KMS-11 (cell line): Measurements from ENCODE around the gene FRMD4A.
"Not testable (repeated sequence)": the region's sequence is repeated elsewhere in the genome, so short reads cannot be mapped to it uniquely, and the experiment has no call there.

Source experiments
- H2AFZ ChIP-seq: fragments of 200-600 bp; sonication (generic); 2 replicates; pipeline ENCODE4 v1.6.1; 2016; ENCODE audit warnings: antibody characterized with exemption, mixed run types, low read depth
- H3K27ac ChIP-seq: fragments of 200-600 bp; sonication (generic); 2 replicates; pipeline ENCODE4 v1.6.1; 2016; ENCODE audit warnings: mild to moderate bottlenecking, mixed run types
- H3K27me3 ChIP-seq: fragments of 200-600 bp; sonication (generic); 2 replicates; pipeline ENCODE4 v1.6.1; 2017; ENCODE audit warnings: mild to moderate bottlenecking, low read depth, mixed run types, moderate library complexity; ENCODE audit not compliant: insufficient read depth
- H3K36me3 ChIP-seq: fragments of 200-600 bp; sonication (generic); 2 replicates; pipeline ENCODE4 v1.6.1; 2017; ENCODE audit warnings: mild to moderate bottlenecking, mixed run types; ENCODE audit not compliant: insufficient read depth
- H3K4me1 ChIP-seq: fragments of 200-600 bp; sonication (generic); 2 replicates; pipeline ENCODE4 v1.6.1; 2016; ENCODE audit warnings: mild to moderate bottlenecking, low read depth, mixed run types; ENCODE audit not compliant: poor library complexity, severe bottlenecking
- H3K4me2 ChIP-seq: fragments of 200-600 bp; sonication (generic); 2 replicates; pipeline ENCODE4 v1.7.0; 2016; ENCODE audit warnings: mild to moderate bottlenecking, mixed run types
- H3K4me3 ChIP-seq: fragments of 200-600 bp; sonication (generic); IDR thresholded peaks from 2 replicates; pipeline ENCODE4 v1.6.1; 2017; ENCODE audit warnings: low read depth, low read length, mixed read lengths; ENCODE audit not compliant: insufficient read depth
- H3K79me2 ChIP-seq: fragments of 200-600 bp; sonication (generic); 2 replicates; pipeline ENCODE4 v1.6.1; 2016; ENCODE audit warnings: low read depth, mixed run types; ENCODE audit not compliant: insufficient read depth
- H3K9ac ChIP-seq: fragments of 200-600 bp; sonication (generic); 2 replicates; pipeline ENCODE4 v1.6.1; 2016; ENCODE audit warnings: mild to moderate bottlenecking, mixed run types
- H4K20me1 ChIP-seq: fragments of 200-600 bp; sonication (generic); 2 replicates; pipeline ENCODE4 v1.6.1; 2016; ENCODE audit warnings: mild to moderate bottlenecking, mixed run types; ENCODE audit not compliant: insufficient read depth
- CTCF ChIP-seq: fragments of 200-600 bp; sonication (generic); conservative IDR thresholded peaks from 2 replicates; pipeline ENCODE4 v1.6.1; 2017; ENCODE audit warnings: low read depth, mild to moderate bottlenecking, antibody characterized with exemption, low read length, moderate library complexity, mixed read lengths

The FRMD4A gene

GRCh38 chr10:13771992-13772391 lies 558.7 kb downstream of the FRMD4A start:
- no peak overlapping the region for H3K4me2 ChIP-seq
- no peak for TF ChIP-seq CTCF
- no peaks in the 10 kb centered on the region for H3K27me3 ChIP-seq
- no peak overlapping the region for H3K9ac ChIP-seq
- H4K20me1 ChIP-seq: no peaks in the 10 kb centered on the region
- no peaks in the 10 kb centered on the region for H3K79me2 ChIP-seq
- H3K27ac ChIP-seq: no peak overlapping the region
- H2AFZ ChIP-seq: no peak overlapping the region
- no peak overlapping the region for H3K4me3 ChIP-seq
- no peaks in the 10 kb centered on the region for H3K4me1 ChIP-seq
- H3K36me3 ChIP-seq: no peaks in the 10 kb centered on the region

GRCh38 chr10:13770760-13771493 lies 559.8 kb downstream of the FRMD4A start:
- H3K9ac ChIP-seq: no peak overlapping the region
- no peaks in the 10 kb centered on the region for H3K27me3 ChIP-seq
- no peaks in the 10 kb centered on the region for H3K4me1 ChIP-seq
- no peaks in the 10 kb centered on the region for H3K79me2 ChIP-seq
- no peaks in the 10 kb centered on the region for H3K36me3 ChIP-seq
- H3K4me2 ChIP-seq: no peak overlapping the region
- no peak for TF ChIP-seq CTCF
- no peak overlapping the region for H3K27ac ChIP-seq
- no peak overlapping the region for H2AFZ ChIP-seq
- H4K20me1 ChIP-seq: no peaks in the 10 kb centered on the region
- H3K4me3 ChIP-seq: no peak overlapping the region

GRCh38 chr10:13769946-13770345 lies 560.8 kb downstream of the FRMD4A start:
- Histone ChIP-seq H4K20me1 (no peaks in the 10 kb centered on the region), H3K79me2 (no peaks in the 10 kb centered on the region), H3K27me3 (no peaks in the 10 kb centered on the region), H3K27ac (no peak overlapping the region), H3K4me1 (no peaks in the 10 kb centered on the region), H3K4me2 (no peak overlapping the region), H3K9ac (no peak overlapping the region), H3K36me3 (no peaks in the 10 kb centered on the region), H3K4me3 (no peak overlapping the region), H2AFZ (no peak overlapping the region)
- TF ChIP-seq CTCF: no peak

- H3K4me2 ChIP-seq: no peak overlapping the region
- no peak overlapping the region for H3K9ac ChIP-seq
- H3K4me1 ChIP-seq: no peaks in the 10 kb centered on the region
- no peak for TF ChIP-seq CTCF
- H4K20me1 ChIP-seq: no peaks in the 10 kb centered on the region
- no peak overlapping the region for H3K27ac ChIP-seq
- H3K36me3 ChIP-seq: no peaks in the 10 kb centered on the region
- no peaks in the 10 kb centered on the region for H3K79me2 ChIP-seq
- H2AFZ ChIP-seq: no peak overlapping the region
- H3K4me3 ChIP-seq: no peak overlapping the region
- no peaks in the 10 kb centered on the region for H3K27me3 ChIP-seq
These were observed 563.0 kb downstream of the FRMD4A start for GRCh38 chr10:13767676-13768178.

GRCh38 chr10:13767148-13767547 lies 563.6 kb downstream of the FRMD4A start:
- not testable (repeated sequence) for H3K4me3 ChIP-seq, H2AFZ ChIP-seq, H3K79me2 ChIP-seq, H3K9ac ChIP-seq, H3K4me2 ChIP-seq, H4K20me1 ChIP-seq, H3K4me1 ChIP-seq, H3K36me3 ChIP-seq, H3K27me3 ChIP-seq, H3K27ac ChIP-seq
